Endodermal cell (in vitro differentiated cells): ENCODE measurements around the gene RIMS4. TPM values are rescaled to one million over a fixed set of nuclear protein-coding genes. Genes with fewer than 3 reads are reported as not detected.

Source experiments
- DNase-seq: peaks from one replicate; pipeline ENCODE4 v3.0.0-alpha.2; 2017
- H3K27ac ChIP-seq: 2 replicates; pipeline ENCODE4 v1.5.1; 2013; ENCODE audit warnings: mild to moderate bottlenecking, low read depth, low read length, moderate library complexity
- H3K27me3 ChIP-seq: 2 replicates; pipeline ENCODE4 v1.6.1; 2013; ENCODE audit warnings: mild to moderate bottlenecking, low read length, moderate library complexity; ENCODE audit not compliant: insufficient read depth, control insufficient read depth, poor library complexity, severe bottlenecking
- H3K36me3 ChIP-seq: 2 replicates; pipeline ENCODE4 v1.7.0; 2013; ENCODE audit warnings: mild to moderate bottlenecking, low read length, moderate library complexity; ENCODE audit not compliant: control insufficient read depth, insufficient read depth
- H3K4me1 ChIP-seq: one replicate; pipeline ENCODE4 v1.7.0; 2013; ENCODE audit warnings: low read length; ENCODE audit not compliant: control insufficient read depth, insufficient read depth
- H3K4me3 ChIP-seq: 2 replicates; pipeline ENCODE4 v1.5.1; 2013; ENCODE audit warnings: mild to moderate bottlenecking, low read length, moderate library complexity
- H3K9ac ChIP-seq: 2 replicates; pipeline ENCODE4 v1.6.1; 2013; ENCODE audit warnings: mild to moderate bottlenecking, low read length, moderate library complexity; ENCODE audit not compliant: poor library complexity, severe bottlenecking; ENCODE audit errors: extremely low read depth
- H3K9me3 ChIP-seq: 2 replicates; pipeline ENCODE4 v1.6.1; 2013; ENCODE audit warnings: mild to moderate bottlenecking, low read length, moderate library complexity; ENCODE audit not compliant: control insufficient read depth
- H3K27ac Mint-ChIP-seq: 2 replicates; pipeline ENCODE4 v1.8.0; 2020; ENCODE audit warnings: mixed read lengths
- H3K27me3 Mint-ChIP-seq: 2 replicates; pipeline ENCODE4 v1.8.0; 2021; ENCODE audit warnings: mild to moderate bottlenecking, mixed read lengths; ENCODE audit not compliant: insufficient read depth
- H3K36me3 Mint-ChIP-seq: 2 replicates; pipeline ENCODE4 v1.8.0; 2020; ENCODE audit warnings: low read depth, mixed read lengths
- H3K4me1 Mint-ChIP-seq: 2 replicates; pipeline ENCODE4 v1.8.0; 2020; ENCODE audit warnings: mixed read lengths
- H3K4me3 Mint-ChIP-seq: 2 replicates; pipeline ENCODE4 v1.8.0; 2020; ENCODE audit warnings: mild to moderate bottlenecking, moderate library complexity, mixed read lengths
- H3K9me3 Mint-ChIP-seq: 2 replicates; pipeline ENCODE4 v1.8.0; 2020; ENCODE audit warnings: mild to moderate bottlenecking, mixed read lengths
- CTCF ChIP-seq: fragments of 200-600 bp; sonication (generic); conservative IDR thresholded peaks from 2 replicates; pipeline ENCODE4 v1.5.0; 2021; ENCODE audit warnings: antibody characterized with exemption, mild to moderate bottlenecking
- WGBS, 2 experiments: methylation state at CpG; one replicate each; pipeline versions ENCODE4 v1.1.5 to v1.1.7; 2013; ENCODE audit warnings: missing lambda C conversion rate in 2 of 2, mixed read lengths in 1 of 2; ENCODE audit not compliant: insufficient coverage in 1 of 2, insufficient read length in 1 of 2; 5-methylcytosine and 5-hydroxymethylcytosine counted together
- total RNA-seq, 2 donors: library from RNA; stranded (reverse); fragmentation: NEBNext Ultra II Directional in 1 of 2; extraction: Animal tissue kit (Norgen Biotek cat#: 25700) in 1 of 2; gene quantifications; 2 replicates in 1 of 2; 3 replicates in 1 of 2; pipeline ENCODE4 v1.2.1, GENCODE V29; 2021

Gene RIMS4
- total RNA-seq, 2 donors from 2014 or later, result 4.3 to 13.0 TPM

- Histone ChIP-seq H3K9me3 (no peaks in the 10 kb centered on the region), H3K36me3 (no peaks in the 10 kb centered on the region), H3K4me3 (peak overlapping the region; percentile 11), H3K27ac (no peak overlapping the region), H3K9ac (no peak overlapping the region), H3K27me3 (no peaks in the 10 kb centered on the region), H3K4me1 (peaks cover 4% of the 10 kb centered on the region)
- no peak overlapping the region for H3K4me3 Mint-ChIP-seq
- H3K9me3 Mint-ChIP-seq, result no peaks in the 10 kb centered on the region
- no peak overlapping the region for H3K27ac Mint-ChIP-seq
- H3K4me1 Mint-ChIP-seq, result peaks cover 4% of the 10 kb centered on the region
- H3K27me3 Mint-ChIP-seq, result no peaks in the 10 kb centered on the region
- WGBS, 2 experiments, result 86% methylated on average over 1 of the region's 2 CpGs; no CpG with 5 or more reads in 1 of the 2 experiments
- TF ChIP-seq CTCF, result no peak
- no peak for DNase-seq
- H3K36me3 Mint-ChIP-seq, result no peaks in the 10 kb centered on the region
Measured at GRCh38 chr20:44856442-44856841, 46.1 kb upstream of the RIMS4 start.

- H3K4me3 Mint-ChIP-seq, result no peak overlapping the region
Measured at GRCh38 chr20:44851545-44851944, 41.2 kb upstream of the RIMS4 start.

GRCh38 chr20:44850837-44851236 lies 40.5 kb upstream of the RIMS4 start:
- Histone ChIP-seq H3K4me1 (peaks cover 7% of the 10 kb centered on the region), H3K27ac (no peak overlapping the region), H3K36me3 (no peaks in the 10 kb centered on the region), H3K4me3 (no peak overlapping the region), H3K9me3 (no peaks in the 10 kb centered on the region), H3K27me3 (no peaks in the 10 kb centered on the region), H3K9ac (no peak overlapping the region)
- WGBS, 2 experiments, result 100% methylated on average over 1 of the region's 1 CpG; no CpG with 5 or more reads in 1 of the 2 experiments
- no peak for TF ChIP-seq CTCF
- Mint-ChIP-seq H3K27me3 (peaks cover 4% of the 10 kb centered on the region), H3K27ac (no peak overlapping the region), H3K36me3 (no peaks in the 10 kb centered on the region), H3K4me3 (no peak overlapping the region), H3K4me1 (peaks cover 5% of the 10 kb centered on the region), H3K9me3 (peaks cover 3% of the 10 kb centered on the region)
- DNase-seq, result no peak

More at GRCh38 chr20:44851545-44851944, 41.2 kb upstream of the RIMS4 start:
- no peak overlapping the region for H3K27ac ChIP-seq
- H3K9ac ChIP-seq, result no peak overlapping the region
- H3K4me1 Mint-ChIP-seq, result peaks cover 8% of the 10 kb centered on the region
- peaks cover under 1% of the 10 kb centered on the region for H3K9me3 Mint-ChIP-seq
- WGBS, 2 experiments, result 52 to 58% methylated on average over 2 to 3 of the region's 3 CpGs
- peaks cover 7% of the 10 kb centered on the region for H3K4me1 ChIP-seq
- H3K4me3 ChIP-seq, result no peak overlapping the region
- H3K36me3 ChIP-seq, result no peaks in the 10 kb centered on the region
- peaks cover 3% of the 10 kb centered on the region for H3K27me3 Mint-ChIP-seq
- TF ChIP-seq CTCF, result peak; percentile 25
- no peak overlapping the region for H3K27ac Mint-ChIP-seq
- H3K36me3 Mint-ChIP-seq, result no peaks in the 10 kb centered on the region
- DNase-seq, result peak; percentile 54
- H3K27me3 ChIP-seq, result no peaks in the 10 kb centered on the region
- no peaks in the 10 kb centered on the region for H3K9me3 ChIP-seq
